Trophoblast cell (in vitro differentiated cells and primary cell): ENCODE measurements around the gene SPRY1.

ENCODE experiments used
- DNase-seq, 2 donors: peaks; one replicate each; pipeline ENCODE4 v3.0.0-alpha.2; 2016
- H2AFZ ChIP-seq: 2 replicates; pipeline ENCODE4 v1.6.1; 2013; ENCODE audit warnings: low read length, moderate library complexity, mild to moderate bottlenecking; ENCODE audit not compliant: insufficient read depth, poor library complexity
- H2AK5ac ChIP-seq: 2 replicates; pipeline ENCODE4 v1.6.1; 2013; ENCODE audit warnings: mild to moderate bottlenecking, low read length
- H2BK120ac ChIP-seq: 2 replicates; pipeline ENCODE4 v1.6.1; 2013; ENCODE audit warnings: low read length, mild to moderate bottlenecking, moderate library complexity; ENCODE audit not compliant: insufficient read depth, poor library complexity
- H2BK12ac ChIP-seq: 2 replicates; pipeline ENCODE4 v1.6.1; 2013; ENCODE audit warnings: mild to moderate bottlenecking, low read length, moderate library complexity
- H2BK5ac ChIP-seq: 2 replicates; pipeline ENCODE4 v1.6.1; 2013; ENCODE audit warnings: low read length, low read depth, moderate library complexity, mild to moderate bottlenecking; ENCODE audit not compliant: poor library complexity
- H3K14ac ChIP-seq: 2 replicates; pipeline ENCODE4 v1.6.1; 2013; ENCODE audit warnings: mild to moderate bottlenecking, low read length
- H3K18ac ChIP-seq: 2 replicates; pipeline ENCODE4 v1.6.1; 2013; ENCODE audit warnings: mild to moderate bottlenecking, low read length
- H3K23ac ChIP-seq: 2 replicates; pipeline ENCODE4 v1.6.1; 2013; ENCODE audit warnings: low read length
- H3K27ac ChIP-seq: 2 replicates; pipeline ENCODE4 v1.5.1; 2013; ENCODE audit warnings: low read depth, mild to moderate bottlenecking, inconsistent platforms, low read length, moderate library complexity
- H3K27me3 ChIP-seq: 2 replicates; pipeline ENCODE4 v1.6.1; 2013; ENCODE audit warnings: inconsistent platforms, mild to moderate bottlenecking, low read length, moderate library complexity; ENCODE audit not compliant: insufficient read depth
- H3K36me3 ChIP-seq, 2 experiments: 1 replicate in 1 of 2; 2 replicates in 1 of 2; pipeline ENCODE4 v1.6.1; 2013; ENCODE audit warnings: low read length in 2 of 2, mild to moderate bottlenecking in 2 of 2, moderate library complexity in 1 of 2; ENCODE audit not compliant: insufficient read depth in 2 of 2, control insufficient read depth in 1 of 2
- H3K4ac ChIP-seq: 2 replicates; pipeline ENCODE4 v1.6.1; 2013; ENCODE audit warnings: low read depth, mild to moderate bottlenecking, low read length, moderate library complexity
- H3K4me1 ChIP-seq, 2 experiments: 1 replicate in 1 of 2; 2 replicates in 1 of 2; pipeline ENCODE4 v1.6.1; 2013; ENCODE audit warnings: low read length in 2 of 2, mild to moderate bottlenecking in 2 of 2, moderate library complexity in 1 of 2; ENCODE audit not compliant: insufficient read depth in 2 of 2, control insufficient read depth in 1 of 2
- H3K4me2 ChIP-seq: 2 replicates; pipeline ENCODE4 v1.6.1; 2013; ENCODE audit warnings: inconsistent platforms, mild to moderate bottlenecking, low read length, moderate library complexity
- H3K4me3 ChIP-seq: 2 replicates; pipeline ENCODE4 v1.5.1; 2013; ENCODE audit warnings: mild to moderate bottlenecking, low read depth, low read length, inconsistent platforms
- H3K79me1 ChIP-seq: one replicate; pipeline ENCODE4 v1.6.1; 2013; ENCODE audit warnings: low read length
- H3K79me2 ChIP-seq: 2 replicates; pipeline ENCODE4 v1.6.1; 2013; ENCODE audit warnings: low read length, mild to moderate bottlenecking; ENCODE audit not compliant: control insufficient read depth, insufficient read depth, poor library complexity
- H3K9ac ChIP-seq: 2 replicates; pipeline ENCODE4 v1.6.1; 2013; ENCODE audit warnings: mild to moderate bottlenecking, low read length
- H3K9me3 ChIP-seq: 2 replicates; pipeline ENCODE4 v1.6.1; 2013; ENCODE audit warnings: low read depth, mild to moderate bottlenecking, control low read depth, inconsistent platforms, low read length; ENCODE audit not compliant: insufficient read depth
- H4K12ac ChIP-seq: 2 replicates; pipeline ENCODE4 v1.6.1; 2013; ENCODE audit warnings: low read depth, mild to moderate bottlenecking, low read length, moderate library complexity
- H4K8ac ChIP-seq: 2 replicates; pipeline ENCODE4 v1.6.1; 2013; ENCODE audit warnings: low read depth, mild to moderate bottlenecking, low read length, moderate library complexity
- H4K91ac ChIP-seq: one replicate; pipeline ENCODE4 v1.6.1; 2013; ENCODE audit warnings: low read depth, mild to moderate bottlenecking, low read length, moderate library complexity
- WGBS: extraction: QIAGEN DNeasy Blood & Tissue Kit; methylation state at CpG from one replicate; pipeline ENCODE4 v1.1.7; 2013; ENCODE audit warnings: missing lambda C conversion rate; ENCODE audit not compliant: insufficient read length, insufficient coverage; ENCODE audit errors: extremely low coverage; 5-methylcytosine and 5-hydroxymethylcytosine counted together

The SPRY1 gene

DNA sequence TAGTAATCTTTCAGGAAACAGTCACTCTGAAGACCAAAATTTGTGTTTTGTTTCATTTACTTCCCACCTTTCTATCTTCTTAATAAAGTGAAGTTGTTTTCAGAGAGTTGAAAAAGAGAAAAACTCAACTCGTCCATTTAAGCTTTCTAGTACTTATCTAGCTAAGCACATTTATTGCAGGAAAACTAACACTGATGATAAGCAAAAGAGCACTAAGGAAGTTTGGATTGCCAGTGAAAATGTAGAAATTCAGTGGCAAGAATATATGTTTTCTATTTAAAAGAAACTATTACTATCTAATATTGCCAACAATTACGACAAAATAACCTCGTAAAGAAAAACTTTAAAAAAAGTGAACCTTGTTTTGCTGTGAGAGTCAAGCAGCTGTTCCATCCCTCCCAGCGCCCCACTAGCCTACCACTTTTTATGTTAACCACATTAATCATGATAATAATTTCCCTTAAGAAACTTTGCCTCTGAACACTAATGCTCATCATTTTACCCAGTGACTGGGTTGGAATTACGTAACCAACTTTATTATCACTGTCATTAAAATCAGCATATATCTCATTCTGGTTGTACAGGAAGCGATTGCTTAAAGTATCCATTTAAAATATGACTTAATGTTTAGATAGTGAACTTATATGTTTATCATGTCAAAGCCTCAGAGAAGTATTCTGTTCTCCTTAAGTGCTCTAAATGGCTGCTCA lies 24.8 kb downstream of the SPRY1 start:
- DNase-seq, result no peak
- WGBS, result no CpG with 5 or more reads among the region's 6 CpGs
- no peak overlapping the region for H4K8ac ChIP-seq

DNA sequence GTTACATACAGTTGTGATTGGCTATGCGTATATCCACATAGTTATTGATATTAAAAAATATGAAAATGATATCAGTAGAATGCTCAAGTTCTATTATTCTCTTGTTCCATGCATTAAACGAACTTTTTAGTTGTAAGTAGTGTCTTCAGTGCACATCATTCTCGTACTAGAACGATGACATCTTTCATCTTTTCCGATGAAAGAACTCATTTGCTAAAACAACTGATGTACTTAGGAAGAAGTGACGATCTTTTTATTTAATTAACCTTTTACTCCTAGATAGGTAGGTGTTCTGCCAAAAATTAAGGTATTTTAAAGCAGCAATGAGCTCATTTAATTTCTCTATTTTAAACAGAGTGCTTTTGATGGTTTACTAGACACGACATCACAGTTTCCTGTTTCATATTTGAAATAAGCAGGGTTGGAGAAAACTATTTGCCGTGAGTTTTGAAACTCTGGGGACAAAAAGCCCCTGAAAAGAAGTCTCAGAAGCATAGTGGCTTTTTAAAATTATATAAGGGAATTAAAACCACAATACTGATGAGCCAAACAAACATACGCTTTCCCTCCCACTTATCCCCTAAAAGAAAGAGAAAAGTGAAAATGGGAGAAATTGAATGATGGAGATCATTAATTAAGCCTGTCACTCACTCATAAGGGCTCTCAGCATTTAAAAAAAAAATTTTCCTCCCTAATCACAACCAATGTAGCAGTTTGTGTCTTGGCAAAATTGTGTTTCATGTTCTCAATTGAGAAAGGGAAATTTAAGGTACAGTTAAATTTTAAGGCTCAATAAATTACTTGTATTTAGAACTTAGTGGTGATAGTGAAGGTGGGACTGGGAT lies 25.6 kb downstream of the SPRY1 start:
- H4K91ac ChIP-seq, result no peak overlapping the region
- H3K27ac ChIP-seq, result no peak overlapping the region
- no peak overlapping the region for H3K4ac ChIP-seq
- no peak overlapping the region for H3K18ac ChIP-seq
- no peak overlapping the region for H2AK5ac ChIP-seq
- H3K79me1 ChIP-seq, result no peaks in the 10 kb centered on the region
- DNase-seq, result no peak
- H2BK12ac ChIP-seq, result no peak overlapping the region
- H3K79me2 ChIP-seq, result no peaks in the 10 kb centered on the region
- H3K4me1 ChIP-seq, result no peaks in the 10 kb centered on the region
- no peak overlapping the region for H3K14ac ChIP-seq
- no peak overlapping the region for H2AFZ ChIP-seq
- no peak overlapping the region for H4K12ac ChIP-seq
- H3K27me3 ChIP-seq, result no peaks in the 10 kb centered on the region
- H2BK5ac ChIP-seq, result no peak overlapping the region
- no peak overlapping the region for H3K4me3 ChIP-seq
- no peak overlapping the region for H3K23ac ChIP-seq
- WGBS, result no CpG with 5 or more reads among the region's 9 CpGs
- no peak overlapping the region for H3K4me2 ChIP-seq
- no peaks in the 10 kb centered on the region for H3K36me3 ChIP-seq
- H3K9ac ChIP-seq, result no peak overlapping the region
- no peaks in the 10 kb centered on the region for H3K9me3 ChIP-seq
- no peak overlapping the region for H2BK120ac ChIP-seq
- H4K8ac ChIP-seq, result no peak overlapping the region

More for the DNA sequence above, 24.8 kb downstream of the SPRY1 start:
- Histone ChIP-seq H2AFZ (no peak overlapping the region), H4K12ac (no peak overlapping the region), H3K79me1 (peaks cover 1% of the 10 kb centered on the region), H4K91ac (no peak overlapping the region), H3K27me3 (no peaks in the 10 kb centered on the region), H2BK12ac (no peak overlapping the region), H2BK5ac (no peak overlapping the region), H2BK120ac (no peak overlapping the region), H2AK5ac (no peak overlapping the region), H3K23ac (no peak overlapping the region), H3K4ac (no peak overlapping the region), H3K4me2 (no peak overlapping the region), H3K9ac (no peak overlapping the region), H3K4me3 (no peak overlapping the region), H3K27ac (no peak overlapping the region), H3K18ac (no peak overlapping the region), H3K36me3 (no peaks in the 10 kb centered on the region), H3K79me2 (no peaks in the 10 kb centered on the region), H3K14ac (no peak overlapping the region), H3K4me1 (no peaks in the 10 kb centered on the region), H3K9me3 (no peaks in the 10 kb centered on the region)

DNA sequence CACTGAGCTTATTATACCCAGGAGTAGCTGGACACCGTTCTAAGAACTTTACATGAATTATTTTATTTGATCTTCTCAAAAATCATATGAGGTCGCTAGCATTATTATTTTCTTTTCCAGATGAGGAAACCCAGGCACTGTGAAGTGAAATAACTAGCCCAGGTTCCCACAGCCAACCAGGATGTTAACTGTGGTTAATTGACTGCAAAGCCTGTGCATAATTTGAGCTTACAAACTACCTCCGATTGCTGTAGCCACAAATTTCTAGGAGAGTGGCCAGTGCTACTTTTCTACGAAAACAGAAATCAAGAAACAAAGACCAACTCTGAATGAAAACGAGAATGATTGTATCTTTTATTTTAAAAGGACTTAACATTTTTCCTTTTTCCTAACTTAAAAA lies 27.2 kb downstream of the SPRY1 start:
- H3K27me3 ChIP-seq, result no peaks in the 10 kb centered on the region
- no peak overlapping the region for H3K4me3 ChIP-seq
- H3K79me2 ChIP-seq, result no peaks in the 10 kb centered on the region
- no peak overlapping the region for H2BK120ac ChIP-seq
- no peaks in the 10 kb centered on the region for H3K9me3 ChIP-seq
- H3K18ac ChIP-seq, result no peak overlapping the region
- no peaks in the 10 kb centered on the region for H3K36me3 ChIP-seq
- WGBS, result no CpG with 5 or more reads among the region's 5 CpGs
- no peak overlapping the region for H2BK12ac ChIP-seq
- H3K4me2 ChIP-seq, result no peak overlapping the region
- H4K12ac ChIP-seq, result no peak overlapping the region
- no peak overlapping the region for H4K91ac ChIP-seq
- H2AFZ ChIP-seq, result no peak overlapping the region
- no peaks in the 10 kb centered on the region for H3K79me1 ChIP-seq
- DNase-seq, result no peak
- no peak overlapping the region for H3K4ac ChIP-seq
- H3K23ac ChIP-seq, result no peak overlapping the region
- H2AK5ac ChIP-seq, result no peak overlapping the region
- no peak overlapping the region for H3K9ac ChIP-seq
- H2BK5ac ChIP-seq, result no peak overlapping the region
- no peak overlapping the region for H3K27ac ChIP-seq
- H3K4me1 ChIP-seq, result no peaks in the 10 kb centered on the region
- H3K14ac ChIP-seq, result no peak overlapping the region
- no peak overlapping the region for H4K8ac ChIP-seq

DNA sequence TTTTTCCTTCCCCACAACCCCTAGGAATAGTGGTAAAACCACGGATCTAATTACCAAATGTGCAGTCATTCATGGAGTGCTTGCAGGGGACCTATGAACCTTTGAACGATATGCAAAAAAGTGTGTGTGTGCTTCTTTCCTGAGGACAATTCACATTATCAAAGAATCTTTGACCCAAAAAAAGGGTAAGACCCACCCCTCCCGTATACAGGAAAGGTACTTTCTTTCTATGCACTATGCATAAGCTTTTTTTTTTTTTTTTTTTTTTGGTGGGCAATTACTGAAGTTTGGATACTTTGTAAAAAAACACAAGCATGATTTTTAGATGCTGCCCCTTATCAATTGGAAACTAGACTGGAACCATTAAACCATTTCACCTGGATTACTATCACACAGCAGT lies 31.4 kb downstream of the SPRY1 start:
- Histone ChIP-seq H3K18ac (no peak overlapping the region), H2BK120ac (no peak overlapping the region), H4K8ac (no peak overlapping the region), H3K4me1 (no peaks in the 10 kb centered on the region), H3K14ac (no peak overlapping the region), H3K4me3 (no peak overlapping the region), H4K91ac (no peak overlapping the region), H3K79me2 (no peaks in the 10 kb centered on the region), H3K27ac (no peak overlapping the region), H2BK5ac (no peak overlapping the region), H3K79me1 (no peaks in the 10 kb centered on the region), H3K27me3 (no peaks in the 10 kb centered on the region), H3K4me2 (no peak overlapping the region), H4K12ac (no peak overlapping the region), H3K36me3 (no peaks in the 10 kb centered on the region), H2AFZ (no peak overlapping the region), H3K23ac (no peak overlapping the region), H2AK5ac (no peak overlapping the region), H2BK12ac (no peak overlapping the region), H3K9ac (no peak overlapping the region), H3K9me3 (no peaks in the 10 kb centered on the region), H3K4ac (no peak overlapping the region)
- DNase-seq, result no peak
- no CpG with 5 or more reads among the region's 3 CpGs for WGBS
